Fibroblast of villous mesenchyme (primary cell): ENCODE results near the gene MPZL2. TPM values are rescaled to one million over a fixed set of nuclear protein-coding genes. Genes with fewer than 3 reads are reported as not detected.

Experiments
- DNase-seq: peaks from one replicate; pipeline ENCODE4 v3.0.0-alpha.2; 2010; ENCODE audit warnings: low read depth
- H3K4me3 ChIP-seq: 2 replicates; pipeline ENCODE4 v1.5.1; 2011; ENCODE audit warnings: low read depth, mild to moderate bottlenecking, low read length
- CTCF ChIP-seq: IDR thresholded peaks from 2 replicates; pipeline ENCODE4 v1.5.1; 2012; ENCODE audit warnings: low read depth, mild to moderate bottlenecking, low read length; ENCODE audit not compliant: insufficient read depth
- total RNA-seq: library from RNA; depleted of rRNA; stranded (reverse); fragments of >200 nt; gene quantifications from 2 replicates; pipeline ENCODE4 v1.2.3, GENCODE V29; 2012

The MPZL2 gene
- total RNA-seq, 1 donor: not detected

GRCh38 chr11:118306556-118306955 lies 42.5 kb upstream of the MPZL2 start:
- DNase-seq: no peak
- TF ChIP-seq CTCF: no peak
- H3K4me3 ChIP-seq: no peak overlapping the region

- TF ChIP-seq CTCF: no peak
- DNase-seq: no peak
- H3K4me3 ChIP-seq: no peak overlapping the region
These were observed 41.6 kb upstream of the MPZL2 start for GRCh38 chr11:118305726-118306125.

GRCh38 chr11:118304568-118305248 lies 40.6 kb upstream of the MPZL2 start, which contains the start of gene CD3E:
Gene CD3E, plus strand, starts transcription at chr11:118304730. Its CDS starts 223 bp downstream, at chr11:118304953.
- no peak within 1 kb of the TSS for H3K4me3 ChIP-seq
- DNase-seq: no peak
- TF ChIP-seq CTCF: no peak

GRCh38 chr11:118304227-118304567 lies 40.1 kb upstream of the MPZL2 start:
- no peak for DNase-seq
- no peak for TF ChIP-seq CTCF
- no peak overlapping the region for H3K4me3 ChIP-seq

GRCh38 chr11:118301600-118302195 lies 37.6 kb upstream of the MPZL2 start:
- H3K4me3 ChIP-seq: no peak overlapping the region
- no peak for DNase-seq
- no peak for TF ChIP-seq CTCF

- no peak overlapping the region for H3K4me3 ChIP-seq
- peak; percentile 27 for DNase-seq
- peak; percentile 57 for TF ChIP-seq CTCF
These were observed 31.8 kb upstream of the MPZL2 start for GRCh38 chr11:118295815-118296454.
